Measurements from ENCODE around the gene THUMPD3. TPM values are rescaled to one million over a fixed set of nuclear protein-coding genes. Genes with fewer than 3 reads are reported as not detected.

Gene THUMPD3
- total and polyA plus RNA-seq, 2 of the 13 experiments (the other 11 are each of a cell fraction or from before 2014, with no cell fraction given): 31.2 to 44.1 TPM

DNA sequence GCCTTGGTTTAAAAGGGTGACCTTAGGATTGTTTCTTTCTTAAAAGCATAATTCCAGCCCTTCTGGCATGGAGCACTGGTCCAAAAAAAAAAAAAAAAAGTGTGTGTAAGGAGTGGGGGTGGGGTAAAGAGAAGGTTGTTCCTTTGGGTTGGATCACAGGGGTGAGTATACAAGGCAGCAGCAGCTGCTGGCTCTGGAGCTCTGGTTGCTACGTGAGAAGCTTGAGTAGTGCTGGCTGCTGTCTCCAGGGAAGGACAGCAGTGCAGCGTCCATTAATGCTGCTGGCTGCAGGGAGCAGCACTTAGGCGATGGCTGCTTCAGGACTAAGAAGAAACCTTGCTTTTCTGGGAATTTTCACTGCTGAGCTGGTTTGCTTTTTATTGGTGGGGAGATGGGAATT is 36.9 kb downstream of the THUMPD3 start (continued):
- no peak; the same call in 1 of the 2 replicates for TF ChIP-seq ZNF574 (CRISPR knock-in tag; IDR thresholded peaks at IDR 0.05)
- no peak for TF ChIP-seq ZNF577 (CRISPR knock-in tag; IDR thresholded peaks at IDR 0.05; ENCODE audit: borderline replicate concordance, low read depth)
- TF ChIP-seq RFX5 (IDR thresholded peaks at IDR 0.05; ENCODE audit: low read depth, low read length): no peak
- no peak for TF ChIP-seq NCOA2 (CRISPR knock-in tag; IDR thresholded peaks at IDR 0.05)
- TF ChIP-seq, protein P1, sequence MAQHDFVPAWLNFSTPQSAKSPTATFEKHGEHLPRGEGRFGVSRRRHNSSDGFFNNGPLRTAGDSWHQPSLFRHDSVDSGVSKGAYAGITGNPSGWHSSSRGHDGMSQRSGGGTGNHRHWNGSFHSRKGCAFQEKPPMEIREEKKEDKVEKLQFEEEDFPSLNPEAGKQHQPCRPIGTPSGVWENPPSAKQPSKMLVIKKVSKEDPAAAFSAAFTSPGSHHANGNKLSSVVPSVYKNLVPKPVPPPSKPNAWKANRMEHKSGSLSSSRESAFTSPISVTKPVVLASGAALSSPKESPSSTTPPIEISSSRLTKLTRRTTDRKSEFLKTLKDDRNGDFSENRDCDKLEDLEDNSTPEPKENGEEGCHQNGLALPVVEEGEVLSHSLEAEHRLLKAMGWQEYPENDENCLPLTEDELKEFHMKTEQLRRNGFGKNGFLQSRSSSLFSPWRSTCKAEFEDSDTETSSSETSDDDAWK (CRISPR knock-in tag; IDR thresholded peaks at IDR 0.05): no peak
- TF ChIP-seq TMF1 (CRISPR knock-in tag; IDR thresholded peaks at IDR 0.05; ENCODE audit: low read depth): no peak
- no peak for TF ChIP-seq HOXA7 (CRISPR knock-in tag; IDR thresholded peaks at IDR 0.05)
- TF ChIP-seq, protein P2, sequence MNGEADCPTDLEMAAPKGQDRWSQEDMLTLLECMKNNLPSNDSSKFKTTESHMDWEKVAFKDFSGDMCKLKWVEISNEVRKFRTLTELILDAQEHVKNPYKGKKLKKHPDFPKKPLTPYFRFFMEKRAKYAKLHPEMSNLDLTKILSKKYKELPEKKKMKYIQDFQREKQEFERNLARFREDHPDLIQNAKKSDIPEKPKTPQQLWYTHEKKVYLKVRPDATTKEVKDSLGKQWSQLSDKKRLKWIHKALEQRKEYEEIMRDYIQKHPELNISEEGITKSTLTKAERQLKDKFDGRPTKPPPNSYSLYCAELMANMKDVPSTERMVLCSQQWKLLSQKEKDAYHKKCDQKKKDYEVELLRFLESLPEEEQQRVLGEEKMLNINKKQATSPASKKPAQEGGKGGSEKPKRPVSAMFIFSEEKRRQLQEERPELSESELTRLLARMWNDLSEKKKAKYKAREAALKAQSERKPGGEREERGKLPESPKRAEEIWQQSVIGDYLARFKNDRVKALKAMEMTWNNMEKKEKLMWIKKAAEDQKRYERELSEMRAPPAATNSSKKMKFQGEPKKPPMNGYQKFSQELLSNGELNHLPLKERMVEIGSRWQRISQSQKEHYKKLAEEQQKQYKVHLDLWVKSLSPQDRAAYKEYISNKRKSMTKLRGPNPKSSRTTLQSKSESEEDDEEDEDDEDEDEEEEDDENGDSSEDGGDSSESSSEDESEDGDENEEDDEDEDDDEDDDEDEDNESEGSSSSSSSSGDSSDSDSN (CRISPR knock-in tag; IDR thresholded peaks at IDR 0.05): peak; percentile 30; the same call in 1 of the 2 replicates
- TF ChIP-seq SP2 (CRISPR knock-in tag; IDR thresholded peaks at IDR 0.05): no peak
- TF ChIP-seq XRCC5 (optimal IDR thresholded peaks at IDR 0.05; ENCODE audit: low read length): no peak
- no peak for TF ChIP-seq NR2C2 (CRISPR knock-in tag; IDR thresholded peaks at IDR 0.05; ENCODE audit: borderline replicate concordance)
- no peak for TF ChIP-seq KLF11 (CRISPR knock-in tag; IDR thresholded peaks at IDR 0.05)
- TF ChIP-seq, protein P3, sequence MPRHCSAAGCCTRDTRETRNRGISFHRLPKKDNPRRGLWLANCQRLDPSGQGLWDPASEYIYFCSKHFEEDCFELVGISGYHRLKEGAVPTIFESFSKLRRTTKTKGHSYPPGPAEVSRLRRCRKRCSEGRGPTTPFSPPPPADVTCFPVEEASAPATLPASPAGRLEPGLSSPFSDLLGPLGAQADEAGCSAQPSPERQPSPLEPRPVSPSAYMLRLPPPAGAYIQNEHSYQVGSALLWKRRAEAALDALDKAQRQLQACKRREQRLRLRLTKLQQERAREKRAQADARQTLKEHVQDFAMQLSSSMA (CRISPR knock-in tag; IDR thresholded peaks at IDR 0.05): no peak
- no peak for TF ChIP-seq FOXJ3 (CRISPR knock-in tag; IDR thresholded peaks at IDR 0.05; ENCODE audit: borderline replicate concordance)
- TF ChIP-seq ZFY (CRISPR knock-in tag; IDR thresholded peaks at IDR 0.05): no peak
- TF ChIP-seq, protein P4, sequence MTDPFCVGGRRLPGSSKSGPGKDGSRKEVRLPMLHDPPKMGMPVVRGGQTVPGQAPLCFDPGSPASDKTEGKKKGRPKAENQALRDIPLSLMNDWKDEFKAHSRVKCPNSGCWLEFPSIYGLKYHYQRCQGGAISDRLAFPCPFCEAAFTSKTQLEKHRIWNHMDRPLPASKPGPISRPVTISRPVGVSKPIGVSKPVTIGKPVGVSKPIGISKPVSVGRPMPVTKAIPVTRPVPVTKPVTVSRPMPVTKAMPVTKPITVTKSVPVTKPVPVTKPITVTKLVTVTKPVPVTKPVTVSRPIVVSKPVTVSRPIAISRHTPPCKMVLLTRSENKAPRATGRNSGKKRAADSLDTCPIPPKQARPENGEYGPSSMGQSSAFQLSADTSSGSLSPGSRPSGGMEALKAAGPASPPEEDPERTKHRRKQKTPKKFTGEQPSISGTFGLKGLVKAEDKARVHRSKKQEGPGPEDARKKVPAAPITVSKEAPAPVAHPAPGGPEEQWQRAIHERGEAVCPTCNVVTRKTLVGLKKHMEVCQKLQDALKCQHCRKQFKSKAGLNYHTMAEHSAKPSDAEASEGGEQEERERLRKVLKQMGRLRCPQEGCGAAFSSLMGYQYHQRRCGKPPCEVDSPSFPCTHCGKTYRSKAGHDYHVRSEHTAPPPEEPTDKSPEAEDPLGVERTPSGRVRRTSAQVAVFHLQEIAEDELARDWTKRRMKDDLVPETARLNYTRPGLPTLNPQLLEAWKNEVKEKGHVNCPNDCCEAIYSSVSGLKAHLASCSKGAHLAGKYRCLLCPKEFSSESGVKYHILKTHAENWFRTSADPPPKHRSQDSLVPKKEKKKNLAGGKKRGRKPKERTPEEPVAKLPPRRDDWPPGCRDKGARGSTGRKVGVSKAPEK (CRISPR knock-in tag; IDR thresholded peaks at IDR 0.05; ENCODE audit: borderline replicate concordance): no peak
- TF ChIP-seq SALL1 (CRISPR knock-in tag; IDR thresholded peaks at IDR 0.05): peak; percentile 40; the same call in 1 of the 2 replicates
- TF ChIP-seq ZNF264 (CRISPR knock-in tag; IDR thresholded peaks at IDR 0.05): no peak

Measured in HepG2 (cell line).